ENCODE measurements around the gene EFCC1.

Gene EFCC1

DNA sequence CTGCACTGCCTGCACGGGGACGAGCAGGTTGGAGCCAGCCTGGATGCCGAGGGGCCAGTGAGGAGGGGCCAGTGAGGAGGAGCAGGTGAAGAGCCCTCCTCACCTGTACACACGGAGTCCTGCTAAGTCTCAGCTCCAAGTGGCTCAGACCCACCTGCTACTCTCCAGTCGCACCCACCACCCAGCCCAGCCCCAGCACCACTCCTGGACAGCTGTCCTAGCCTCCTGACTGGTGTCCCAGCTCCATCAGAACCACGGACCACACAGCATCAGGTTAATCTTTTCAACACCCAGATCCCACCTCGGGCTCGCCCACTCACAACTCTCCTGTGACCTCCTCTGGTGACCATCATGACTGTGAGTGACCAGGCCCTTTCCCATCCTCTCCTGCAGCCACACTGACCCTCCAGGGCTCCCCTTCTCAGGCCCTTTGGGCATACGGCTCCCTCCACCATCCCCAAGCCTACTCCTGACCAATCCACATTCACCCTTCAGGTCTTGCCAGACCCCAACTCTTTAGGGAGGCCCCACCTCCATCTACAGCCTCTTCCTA lies 13.8 kb downstream of the EFCC1 start:
- DNase-seq (ENCODE audit: low read depth in 3 of 3): no peak

- no peak for DNase-seq (ENCODE audit: low read depth in 3 of 3)
These were observed 14.4 kb downstream of the EFCC1 start for GRCh38 chr3:129015388-129016105.

- DNase-seq (ENCODE audit: low read depth in 3 of 3): peak; percentile 27 to 49 (median 34)
These were observed 15.2 kb downstream of the EFCC1 start for GRCh38 chr3:129016356-129016719.

DNA sequence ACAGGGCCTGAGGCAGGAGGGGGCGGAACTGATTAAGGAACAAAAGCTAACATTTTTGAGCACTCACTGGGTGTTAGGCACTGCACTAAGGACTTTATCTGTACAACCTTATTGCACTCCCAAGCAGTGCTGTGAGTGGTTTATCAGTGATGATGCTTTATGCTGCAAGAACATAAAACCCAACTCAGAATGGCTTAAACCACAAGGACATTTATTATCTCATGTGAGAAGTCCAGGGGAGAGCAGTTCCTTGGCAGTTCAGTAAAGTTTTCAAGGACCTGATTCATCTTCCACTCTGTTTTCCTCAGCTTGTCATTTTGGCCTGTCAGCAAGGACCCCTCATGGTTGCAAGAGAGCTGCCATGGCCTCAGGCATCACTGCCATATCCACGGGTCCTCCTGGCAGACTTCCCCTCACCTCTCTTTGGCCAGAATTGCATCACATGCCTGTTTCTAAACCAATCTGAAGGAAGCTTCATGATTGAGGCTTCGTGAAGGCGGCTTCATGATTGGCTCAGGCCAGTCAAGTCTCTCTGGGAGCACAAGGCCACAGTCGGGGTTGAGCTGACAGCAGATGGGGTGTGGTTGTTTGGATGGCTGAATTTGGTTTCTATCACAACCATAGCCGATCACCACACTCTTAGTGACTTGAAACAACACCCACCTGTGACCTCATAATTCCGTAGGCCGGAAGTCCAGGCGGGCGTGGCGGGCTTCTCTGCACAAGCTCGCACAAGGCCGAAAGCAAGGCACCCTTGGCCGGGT lies 15.8 kb downstream of the EFCC1 start:
- no peak for DNase-seq (ENCODE audit: low read depth in 3 of 3)

GRCh38 chr3:129017484-129017899 lies 16.4 kb downstream of the EFCC1 start:
- DNase-seq (ENCODE audit: low read depth in 3 of 3): no peak

DNA sequence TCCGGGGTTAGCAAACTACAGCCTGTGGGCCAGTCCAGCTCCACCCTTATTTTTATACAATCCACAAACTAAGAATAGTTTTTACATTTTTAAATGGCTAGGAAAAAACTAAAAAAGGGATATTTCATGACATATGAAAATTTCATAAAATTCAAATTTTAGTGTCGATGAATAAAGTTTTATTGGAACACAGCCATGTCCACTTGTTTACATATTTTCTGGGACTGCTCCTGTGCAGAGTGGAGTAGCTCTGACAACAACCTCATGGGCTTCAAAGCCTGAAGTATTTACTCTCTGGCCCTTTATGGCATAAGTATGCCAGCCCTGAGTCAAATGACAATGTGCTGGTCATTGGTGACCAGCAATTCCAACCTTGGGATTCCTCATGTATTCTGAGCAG lies 17.2 kb downstream of the EFCC1 start:
- no peak for DNase-seq (ENCODE audit: low read depth in 3 of 3)

- no peak for DNase-seq (ENCODE audit: low read depth in 3 of 3)
These were observed 17.6 kb downstream of the EFCC1 start for GRCh38 chr3:129018751-129019150.

- no peak for DNase-seq (ENCODE audit: low read depth in 3 of 3)
These were observed 18.2 kb downstream of the EFCC1 start for GRCh38 chr3:129019266-129019665.

- no peak for DNase-seq (ENCODE audit: low read depth in 3 of 3)
These were observed 19.6 kb downstream of the EFCC1 start for GRCh38 chr3:129020691-129021090.

- no peak for DNase-seq (ENCODE audit: low read depth in 3 of 3)
These were observed 20.0 kb downstream of the EFCC1 start for GRCh38 chr3:129021140-129021551.

DNA sequence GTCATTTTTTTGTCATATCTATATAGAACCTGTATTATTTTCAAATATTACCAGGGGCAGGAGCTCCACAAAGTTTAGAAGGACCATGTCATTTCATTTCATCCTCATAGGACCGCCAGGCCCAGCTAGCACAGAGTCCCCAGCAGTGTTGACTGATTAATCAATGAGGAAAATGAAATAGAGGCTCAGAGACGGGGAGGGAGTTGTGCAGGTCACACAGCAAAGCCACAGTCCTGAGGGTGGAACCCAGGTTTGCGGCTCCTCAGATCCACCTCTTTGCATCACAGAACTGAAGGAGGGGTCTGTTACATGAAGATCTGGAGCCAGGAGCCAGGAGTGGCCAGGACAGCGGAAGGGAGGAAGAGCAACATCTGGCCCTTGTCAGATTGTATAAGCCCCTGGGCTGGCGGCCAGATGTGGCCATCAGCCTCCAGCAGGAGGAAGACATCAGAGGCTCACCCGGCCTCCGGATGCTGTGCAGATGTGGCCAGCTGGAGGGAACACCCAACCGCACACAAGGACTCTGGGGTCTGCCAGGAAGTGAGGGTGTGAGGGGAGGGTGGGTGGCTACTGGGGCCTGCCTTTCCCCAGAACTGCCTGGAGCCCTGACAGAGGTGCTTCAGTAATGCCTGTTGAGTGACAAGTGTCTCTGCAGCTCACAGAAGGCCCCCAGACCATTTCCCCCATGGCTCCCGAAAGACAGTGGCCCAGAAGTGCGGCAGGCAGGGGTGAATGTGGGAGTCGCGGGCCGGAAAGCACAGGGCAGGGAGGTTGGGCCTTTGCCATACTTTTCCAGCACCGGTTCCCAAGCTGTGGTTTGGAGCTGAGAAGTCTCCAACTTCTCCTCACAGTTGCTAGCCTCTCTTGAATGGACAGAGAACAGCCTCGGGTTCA lies 21.3 kb downstream of the EFCC1 start:
- DNase-seq (ENCODE audit: low read depth in 3 of 3): no peak

DNA sequence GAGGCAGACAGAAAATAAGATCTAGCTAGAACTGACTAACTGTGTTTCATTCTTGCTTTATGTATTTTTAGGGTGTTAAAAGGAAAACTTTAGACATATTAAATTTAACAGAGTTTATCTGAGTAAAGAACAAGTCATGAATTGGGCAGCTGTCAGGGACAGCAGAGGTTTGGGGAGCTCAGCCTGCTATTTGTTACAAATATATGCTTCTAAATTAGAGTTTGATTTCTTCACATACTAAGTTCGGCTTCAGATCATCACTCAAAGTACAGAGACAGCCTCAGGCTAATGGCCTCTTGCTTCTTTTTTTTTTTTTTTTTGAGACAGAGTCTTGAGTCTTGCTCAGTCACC lies 21.9 kb downstream of the EFCC1 start:
- DNase-seq (ENCODE audit: low read depth in 3 of 3): no peak

DNA sequence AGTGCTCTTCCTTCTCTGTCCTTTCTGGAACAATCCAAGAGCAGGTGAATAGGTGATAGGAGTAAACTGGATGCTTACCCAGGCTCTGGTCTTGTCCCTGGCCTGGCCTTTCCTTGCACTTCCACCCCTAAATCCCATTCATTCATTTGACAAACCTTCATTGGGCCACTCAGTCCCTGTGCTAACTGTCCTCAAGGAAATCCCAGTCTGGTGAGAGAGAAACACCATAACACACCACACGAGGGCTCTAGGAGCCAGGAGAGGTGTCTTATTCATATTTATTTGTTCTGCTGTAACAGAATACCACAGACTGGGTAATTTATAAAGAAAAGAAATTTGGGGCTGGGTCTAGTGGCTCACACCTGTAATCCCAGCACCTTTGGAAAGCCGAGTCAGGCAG lies 22.8 kb downstream of the EFCC1 start:
- no peak for DNase-seq (ENCODE audit: low read depth in 3 of 3)

- no peak for DNase-seq (ENCODE audit: low read depth in 3 of 3)
These were observed 24.0 kb downstream of the EFCC1 start for GRCh38 chr3:129025108-129025507.

GRCh38 chr3:129025691-129026435 lies 24.8 kb downstream of the EFCC1 start:
- no peak for DNase-seq (ENCODE audit: low read depth in 3 of 3)

DNA sequence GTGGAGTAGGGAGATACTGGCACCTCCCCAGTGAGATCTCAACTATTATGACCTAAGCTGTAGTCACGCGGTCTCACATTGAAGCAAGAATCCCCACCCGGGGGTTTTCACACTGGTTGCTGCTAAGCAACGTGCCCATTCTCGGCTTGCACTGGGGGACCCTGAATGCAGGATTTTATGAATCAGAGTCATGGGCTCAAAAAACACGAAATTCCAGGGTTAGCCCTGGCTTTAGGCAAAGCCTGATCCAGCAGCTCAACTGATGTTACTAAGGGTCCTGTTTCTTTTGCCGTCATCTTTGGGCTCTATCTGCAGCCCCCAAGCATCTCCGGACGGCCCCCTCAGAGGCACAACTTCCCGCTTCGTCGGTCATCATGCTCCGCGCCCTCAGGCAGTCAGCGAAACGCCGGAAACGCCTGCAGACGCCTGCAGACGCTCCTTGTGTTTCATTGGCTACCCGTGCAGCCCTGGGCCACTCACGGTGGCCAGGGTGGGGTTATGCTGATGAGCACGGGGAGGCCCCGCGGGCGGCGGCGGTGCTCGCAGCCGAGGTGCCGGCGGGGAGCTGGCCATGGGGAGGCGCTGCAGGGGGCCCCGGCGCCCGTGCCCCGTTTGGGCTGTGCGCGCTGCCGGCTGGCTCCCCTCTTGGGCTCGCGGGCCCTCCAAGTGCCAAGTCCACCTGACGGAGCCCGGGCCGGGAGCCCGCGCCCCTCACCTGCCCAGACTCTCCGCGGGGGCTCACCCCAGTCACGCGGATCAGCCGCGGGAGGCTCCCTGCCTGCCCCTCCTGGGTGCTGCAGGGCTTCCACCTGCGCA lies 25.8 kb downstream of the EFCC1 start:
- DNase-seq (ENCODE audit: low read depth in 3 of 3): peak; percentile 83 to 87 (median 84)

GRCh38 chr3:129027544-129027880 lies 26.4 kb downstream of the EFCC1 start:
- no peak for DNase-seq (ENCODE audit: low read depth in 3 of 3)

DNA sequence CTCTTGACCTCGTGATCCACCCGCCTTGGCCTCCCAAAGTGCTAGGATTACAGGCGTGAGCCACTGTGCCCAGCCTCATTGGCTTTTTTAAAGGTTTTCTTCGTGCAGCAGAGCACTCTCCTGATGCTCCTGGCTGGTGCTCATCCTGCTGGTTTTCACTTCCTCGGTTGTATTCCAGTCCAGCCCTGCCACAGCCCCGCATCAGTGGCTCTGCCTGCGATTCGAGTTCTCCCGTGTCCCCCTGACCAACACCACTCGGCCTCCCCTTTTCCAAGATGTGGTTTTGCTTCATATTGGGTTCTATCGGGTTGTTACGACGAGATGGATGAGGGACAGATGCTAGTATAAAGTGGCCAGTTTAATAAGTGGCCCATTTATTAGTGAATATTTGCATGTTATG lies 27.8 kb downstream of the EFCC1 start:
- DNase-seq (ENCODE audit: low read depth in 3 of 3): no peak

GRCh38 chr3:129030611-129031010 lies 29.5 kb downstream of the EFCC1 start:
- DNase-seq (ENCODE audit: low read depth in 3 of 3): no peak

GRCh38 chr3:129031476-129032215 lies 30.5 kb downstream of the EFCC1 start:
- no peak for DNase-seq (ENCODE audit: low read depth in 3 of 3)
